HG02970 (cell line): ENCODE results near the gene KCNQ1.

Source experiments
- ATAC-seq: cut with Tn5 transposase; IDR thresholded peaks from one replicate; pipeline ENCODE4 v1.9.1; 2021; ENCODE audit warnings: mild to moderate bottlenecking, moderate library complexity, moderate number of reproducible peaks; ENCODE audit not compliant: unreplicated experiment, low FRiP score

KCNQ1 gene

DNA sequence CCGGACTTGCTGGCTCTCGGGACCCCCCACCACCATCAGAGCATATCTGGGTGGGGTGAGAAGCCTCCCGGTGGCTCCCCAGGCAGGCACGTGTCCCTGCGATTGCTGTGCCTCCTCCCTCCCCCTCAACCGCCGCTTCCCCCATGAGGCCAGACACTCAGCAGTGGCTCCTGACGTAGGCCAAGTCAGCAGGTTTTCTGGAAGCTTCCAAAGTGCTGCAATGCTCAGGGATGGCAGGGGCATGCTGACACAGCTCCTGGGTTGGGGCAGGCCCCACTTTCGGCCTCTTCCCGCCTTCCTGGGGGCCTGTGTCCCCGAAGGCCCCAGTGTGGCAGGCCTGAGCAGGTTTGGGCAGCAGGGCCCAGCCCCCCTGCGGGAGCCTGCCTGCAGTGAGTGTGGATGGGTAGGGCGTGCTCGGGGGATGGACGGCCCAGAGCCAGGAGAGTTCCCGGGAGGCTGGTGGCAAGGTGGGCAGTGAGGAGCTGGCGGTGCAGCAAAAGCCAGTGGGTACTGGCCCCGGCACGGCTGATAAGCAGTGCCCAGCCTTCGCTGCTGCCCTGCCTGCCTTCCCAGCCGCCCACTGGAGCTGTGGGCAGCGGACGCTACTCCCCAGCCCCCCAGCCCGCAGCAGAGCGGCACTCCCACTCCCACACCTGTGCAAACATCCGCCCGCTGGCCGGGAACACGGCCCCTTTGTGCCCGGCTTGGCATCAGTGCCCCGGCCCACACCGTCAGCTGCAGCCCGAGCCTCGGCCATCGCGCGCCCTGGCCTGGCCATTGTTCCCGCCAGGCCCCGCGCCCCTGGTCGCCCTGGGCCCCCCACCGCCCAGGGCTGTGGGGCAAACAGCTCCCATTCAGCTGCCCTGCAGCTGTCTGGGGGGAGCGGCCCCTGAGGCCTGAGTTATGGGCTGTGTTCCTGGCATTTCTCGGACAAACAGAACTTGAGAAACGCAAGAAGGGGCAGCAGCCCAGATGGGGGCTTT lies 130.0 kb downstream of the KCNQ1 start:
- ATAC-seq, result no peak

DNA sequence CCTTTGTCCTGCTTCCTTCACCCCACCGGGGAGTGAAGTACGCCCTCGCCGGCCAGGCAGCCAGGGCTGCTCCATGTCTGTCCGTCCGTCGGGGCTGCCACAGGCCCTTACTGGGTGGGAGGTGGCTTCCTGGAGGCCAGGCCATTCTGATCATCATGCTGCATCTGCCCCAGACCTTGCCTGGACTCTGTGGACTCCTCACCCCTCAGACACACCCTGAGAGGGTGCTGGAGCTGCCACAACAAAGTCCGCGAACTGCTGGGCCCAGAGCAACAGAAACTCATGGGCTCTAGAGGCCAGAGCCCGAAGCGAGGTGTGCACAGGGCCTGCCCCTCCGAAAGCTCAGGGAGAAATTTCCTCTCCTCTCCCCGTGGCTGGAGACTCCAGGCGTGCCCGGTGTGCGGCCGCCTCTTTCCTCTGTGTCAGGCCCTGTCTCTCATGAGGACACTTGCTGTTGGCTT lies 130.8 kb downstream of the KCNQ1 start:
- ATAC-seq, result no peak

DNA sequence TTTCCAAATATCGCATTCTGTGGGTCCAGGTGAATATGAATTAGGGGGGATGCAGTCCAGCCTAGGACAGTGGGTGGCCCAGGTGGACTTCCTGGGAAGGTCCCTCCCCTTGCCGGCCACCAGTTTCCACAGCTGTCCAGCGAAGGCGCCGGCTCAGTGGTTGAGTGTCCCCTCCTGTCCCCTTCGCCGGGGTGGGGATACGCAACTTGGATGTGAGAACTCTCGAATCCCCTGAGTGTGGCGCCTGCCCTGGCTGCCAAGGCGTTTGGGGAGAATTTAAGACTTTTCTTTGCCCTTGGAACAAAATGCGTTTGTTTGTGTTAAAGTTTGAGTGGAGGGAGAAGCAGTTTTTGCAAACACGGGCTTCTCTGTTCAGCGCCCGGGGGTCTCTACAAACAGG lies 131.3 kb downstream of the KCNQ1 start:
- ATAC-seq, result no peak

DNA sequence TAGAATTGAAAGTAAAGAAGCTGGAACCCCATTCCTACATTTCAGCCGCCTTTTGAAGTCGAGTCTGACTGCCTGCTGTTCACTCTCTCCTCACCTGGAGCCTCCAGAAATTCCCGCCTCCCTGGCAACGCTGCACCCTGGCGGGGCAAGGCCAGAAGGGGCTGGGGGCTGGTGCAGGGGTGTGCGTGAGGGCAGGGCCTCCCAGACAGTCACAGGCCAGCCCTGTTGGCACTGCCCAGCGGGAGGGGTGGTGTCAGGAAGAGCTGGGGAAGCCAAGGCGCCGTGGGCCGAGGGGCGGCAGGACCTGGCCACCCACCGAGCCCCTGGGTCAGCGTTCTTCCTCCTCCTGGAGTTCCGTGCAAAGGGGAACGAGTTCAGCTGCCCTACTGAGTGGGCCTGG lies 131.7 kb downstream of the KCNQ1 start:
- no peak for ATAC-seq

DNA sequence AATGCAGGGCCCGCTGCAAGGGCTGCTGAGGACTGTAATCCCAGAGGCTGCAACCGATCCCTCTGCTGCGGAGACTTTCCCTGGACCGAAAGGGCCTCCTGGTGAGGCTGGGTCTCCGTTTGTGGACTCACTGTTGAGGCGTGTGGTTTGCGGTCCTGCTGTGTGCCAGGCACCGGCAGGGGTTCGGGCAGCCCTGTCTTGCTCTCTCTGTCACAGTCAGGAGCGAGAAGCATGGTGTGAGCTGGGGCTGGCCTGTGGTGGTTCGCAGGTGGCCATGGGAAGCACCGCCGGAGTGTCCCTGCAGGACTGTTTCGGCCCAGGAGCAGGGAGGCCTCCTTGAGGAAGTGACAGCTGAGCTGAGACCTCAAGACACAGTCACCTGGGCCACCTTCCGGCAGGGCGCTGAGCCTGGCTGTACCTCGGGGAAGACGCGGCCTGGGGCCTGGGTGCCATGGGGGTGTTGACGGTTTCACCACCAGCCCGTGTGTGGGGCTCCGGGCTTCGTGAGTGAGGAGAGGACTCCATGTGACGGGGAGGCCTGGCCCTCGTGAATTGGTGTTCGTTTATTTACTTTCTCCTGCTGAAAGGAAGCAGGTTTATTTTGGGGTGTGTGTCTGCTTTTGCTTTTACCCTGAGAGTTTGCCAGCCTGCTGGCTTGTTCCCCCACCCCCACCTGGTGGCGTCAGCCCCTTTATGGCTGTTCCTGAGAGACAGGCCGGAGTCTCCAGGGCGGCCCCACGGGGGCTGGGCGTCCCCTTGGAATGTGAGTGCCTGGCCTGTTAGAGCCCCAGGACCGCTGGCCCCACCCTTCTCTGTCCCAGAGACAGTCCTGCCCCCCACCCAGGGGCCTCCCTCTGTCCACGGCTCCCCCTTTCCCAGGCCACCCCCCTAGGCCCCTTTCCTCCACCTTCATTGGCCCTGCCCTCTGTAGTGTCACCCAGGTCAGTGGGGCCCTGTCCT lies 132.5 kb downstream of the KCNQ1 start:
- ATAC-seq, result no peak

DNA sequence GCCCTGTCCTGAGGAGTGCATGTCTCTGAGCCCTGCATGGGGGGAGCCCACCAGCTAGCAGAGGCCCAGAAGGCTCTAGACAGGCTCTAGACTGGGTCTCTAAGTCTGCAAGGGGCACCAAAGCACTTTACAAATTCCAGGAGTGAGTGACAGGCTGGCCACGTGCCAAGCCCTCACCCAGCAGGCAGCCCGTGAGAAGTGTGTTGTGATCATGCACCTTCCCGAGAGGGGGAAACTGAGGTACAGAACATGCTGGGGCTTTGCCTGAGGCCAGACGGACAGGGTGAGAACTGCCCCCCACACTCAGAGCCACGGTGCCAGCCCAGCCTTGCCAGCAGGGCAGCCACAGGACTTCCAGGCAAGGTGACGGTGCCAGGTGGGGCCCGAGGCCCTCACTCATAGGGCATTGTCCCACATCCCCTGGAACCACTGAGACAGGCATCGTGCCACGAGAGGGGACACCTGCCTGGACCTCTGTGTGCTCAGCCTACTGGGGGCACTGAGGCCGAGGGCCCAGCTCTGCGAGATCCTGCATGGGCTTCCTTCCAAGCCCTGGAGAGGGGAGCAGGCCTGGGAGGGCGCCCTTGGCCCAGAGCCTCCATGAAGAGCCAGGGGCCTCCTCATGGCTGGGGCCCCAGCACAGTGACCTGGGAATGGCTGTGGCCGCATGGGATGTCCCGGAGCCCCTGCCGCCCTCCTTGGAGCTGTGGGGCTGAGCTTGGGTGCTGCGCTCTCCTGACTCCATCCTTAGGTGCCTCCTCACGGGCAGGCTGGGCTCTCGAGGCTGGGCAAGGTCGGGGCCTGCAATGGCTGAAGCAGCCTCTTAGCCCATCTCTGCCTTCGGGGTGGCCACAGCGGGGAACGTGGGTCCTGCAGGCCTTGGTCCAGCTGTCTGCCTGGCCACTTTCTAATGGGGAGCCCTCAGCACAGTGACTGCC lies 133.5 kb downstream of the KCNQ1 start:
- ATAC-seq, result no peak

DNA sequence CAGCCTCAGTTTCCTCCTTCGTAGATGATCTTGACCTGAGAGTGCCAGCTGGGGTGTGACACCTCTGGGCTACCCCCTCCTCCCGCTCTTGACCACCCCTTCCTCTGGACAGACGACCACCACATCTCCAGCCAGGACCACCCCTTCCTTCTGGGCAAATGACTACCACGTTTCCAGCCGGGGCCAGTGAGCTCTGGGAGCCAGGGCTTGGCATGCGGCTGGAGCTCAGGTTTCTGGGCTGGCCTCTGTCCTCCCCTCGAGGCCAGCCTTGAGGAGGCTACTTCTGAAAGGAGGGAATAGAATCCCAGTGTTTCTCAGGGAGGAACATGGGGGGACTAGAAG lies 134.1 kb downstream of the KCNQ1 start:
- ATAC-seq, result no peak

DNA sequence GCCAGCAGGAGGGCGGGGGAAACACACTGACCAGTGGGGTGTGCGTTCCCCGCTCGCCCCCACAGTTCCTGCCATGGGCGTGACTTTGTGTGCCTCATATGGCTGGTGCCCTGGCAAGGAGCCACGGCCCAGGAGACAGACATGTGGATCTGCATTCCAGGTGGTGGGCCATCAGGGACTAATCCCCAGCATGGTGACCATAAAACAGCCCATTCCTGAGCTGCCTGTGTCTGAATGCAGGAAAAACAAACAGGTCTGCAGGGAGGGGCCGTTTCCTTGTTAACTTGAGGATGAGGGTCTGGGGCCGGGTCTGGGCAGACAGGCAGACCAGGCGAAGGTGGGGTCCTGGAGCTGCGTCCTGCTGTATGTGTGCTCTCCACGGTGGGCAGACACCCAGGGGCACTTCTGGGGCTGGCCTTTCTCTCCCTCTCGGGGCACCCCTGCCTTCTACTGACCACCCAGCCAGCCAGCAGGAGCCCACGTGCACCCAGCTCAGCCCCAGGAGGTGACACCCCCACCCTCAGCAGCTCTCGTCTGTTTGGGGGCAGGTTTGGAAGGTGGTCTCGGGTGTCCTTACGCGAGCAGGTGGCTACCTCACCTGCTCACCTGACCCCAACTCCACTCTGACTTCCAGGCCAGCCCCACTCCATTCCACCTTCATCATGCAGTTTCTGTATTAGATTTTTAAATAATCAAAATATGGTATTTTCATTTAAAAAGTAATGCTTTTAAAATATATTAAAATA lies 134.7 kb downstream of the KCNQ1 start:
- ATAC-seq, result no peak

DNA sequence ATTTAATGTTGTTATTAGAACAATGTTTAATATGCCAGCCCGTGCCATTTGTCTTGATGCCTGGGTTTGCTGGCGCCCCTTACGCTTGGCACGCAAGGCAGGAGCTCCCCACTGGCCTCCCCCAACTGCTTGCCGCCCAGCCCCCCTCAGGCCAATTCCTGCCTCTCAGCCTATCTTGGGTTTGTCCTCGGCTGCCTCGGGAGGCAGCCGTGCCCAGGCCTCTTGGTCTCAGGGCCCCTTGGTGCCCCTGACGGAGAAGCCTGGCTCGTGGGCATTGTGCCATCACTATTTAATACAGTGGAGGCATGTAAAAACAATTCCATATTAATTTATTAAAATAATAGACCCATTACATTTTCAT lies 135.2 kb downstream of the KCNQ1 start:
- ATAC-seq, result no peak

DNA sequence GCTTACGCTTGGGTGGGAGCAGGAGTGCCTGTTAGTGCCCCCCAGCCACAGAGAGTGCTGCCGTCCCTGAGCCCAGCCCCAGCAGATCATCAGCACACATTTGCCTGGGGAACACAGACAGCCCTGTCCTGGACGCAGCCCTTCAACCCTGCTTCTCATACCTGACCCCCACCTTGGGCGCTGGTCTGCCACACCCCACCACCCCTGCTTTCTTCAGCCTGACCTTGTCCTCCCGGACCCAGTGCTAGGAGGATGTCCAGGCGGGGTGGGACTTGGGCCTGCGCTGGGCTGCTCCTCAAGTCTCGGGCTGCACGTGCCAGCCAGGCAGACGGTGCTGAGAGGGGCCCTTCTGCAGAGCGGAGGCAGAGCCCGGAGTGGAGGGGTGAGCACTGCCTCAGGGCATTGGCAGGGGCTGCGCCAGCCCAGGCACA lies 135.8 kb downstream of the KCNQ1 start:
- ATAC-seq, result no peak

DNA sequence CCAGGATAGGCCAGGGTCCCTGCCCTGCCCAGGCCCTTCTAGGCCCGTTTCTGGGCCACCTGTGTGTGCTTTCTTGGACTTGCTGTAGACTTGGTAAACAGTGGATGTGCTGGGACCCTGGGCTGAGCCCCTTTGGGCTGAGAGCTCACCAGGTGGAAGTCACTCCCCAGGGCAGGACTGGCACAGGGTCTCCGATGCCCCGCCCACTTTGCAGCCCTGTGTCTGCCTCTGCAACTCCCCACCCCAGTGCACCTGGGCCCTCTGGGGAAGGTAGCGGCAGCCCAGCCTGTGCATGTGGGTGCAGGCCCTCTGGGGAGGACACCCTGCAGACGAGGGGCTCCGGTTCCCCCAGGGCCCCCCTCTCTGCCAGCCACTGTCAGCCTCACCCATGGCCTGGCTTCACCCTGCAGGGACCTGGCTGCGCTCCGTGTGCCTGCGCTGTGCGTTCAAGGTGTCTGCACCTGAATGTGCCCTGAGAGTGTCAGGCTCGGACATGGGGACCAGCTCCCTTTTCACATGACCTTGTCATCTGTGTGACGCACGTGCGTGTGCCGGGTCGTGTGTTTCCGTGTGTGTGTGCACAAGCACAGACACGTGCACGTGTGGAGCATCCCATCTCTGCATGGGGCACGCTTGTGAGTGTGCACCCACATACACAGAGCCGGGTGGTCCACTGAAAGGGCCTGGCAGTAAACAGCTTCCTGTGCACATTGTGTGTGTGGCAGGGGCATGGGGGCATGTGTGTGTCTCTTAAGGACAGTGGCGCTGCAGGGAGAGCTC lies 136.5 kb downstream of the KCNQ1 start:
- no peak for ATAC-seq

DNA sequence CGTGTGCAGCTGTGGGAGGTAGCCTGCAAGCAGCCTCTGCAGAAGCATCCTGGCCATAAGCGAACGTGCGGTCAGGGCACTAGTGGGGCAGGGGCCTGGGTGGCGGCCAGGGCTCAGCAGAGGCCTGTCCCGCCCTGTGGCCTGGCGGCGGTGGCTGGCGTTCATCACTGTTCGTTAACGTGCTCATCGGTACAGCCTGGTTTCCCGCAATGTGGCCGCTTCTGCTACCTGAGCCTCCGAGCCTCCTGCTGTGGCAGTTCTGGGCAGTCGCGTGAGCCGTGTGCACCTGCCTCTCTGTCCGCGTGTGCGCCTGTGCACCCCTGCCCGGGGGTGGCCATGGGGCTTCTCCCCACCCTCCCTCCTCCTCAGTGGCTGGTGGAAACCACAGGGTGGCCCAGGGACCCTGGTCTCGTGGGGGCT lies 137.1 kb downstream of the KCNQ1 start:
- no peak for ATAC-seq

DNA sequence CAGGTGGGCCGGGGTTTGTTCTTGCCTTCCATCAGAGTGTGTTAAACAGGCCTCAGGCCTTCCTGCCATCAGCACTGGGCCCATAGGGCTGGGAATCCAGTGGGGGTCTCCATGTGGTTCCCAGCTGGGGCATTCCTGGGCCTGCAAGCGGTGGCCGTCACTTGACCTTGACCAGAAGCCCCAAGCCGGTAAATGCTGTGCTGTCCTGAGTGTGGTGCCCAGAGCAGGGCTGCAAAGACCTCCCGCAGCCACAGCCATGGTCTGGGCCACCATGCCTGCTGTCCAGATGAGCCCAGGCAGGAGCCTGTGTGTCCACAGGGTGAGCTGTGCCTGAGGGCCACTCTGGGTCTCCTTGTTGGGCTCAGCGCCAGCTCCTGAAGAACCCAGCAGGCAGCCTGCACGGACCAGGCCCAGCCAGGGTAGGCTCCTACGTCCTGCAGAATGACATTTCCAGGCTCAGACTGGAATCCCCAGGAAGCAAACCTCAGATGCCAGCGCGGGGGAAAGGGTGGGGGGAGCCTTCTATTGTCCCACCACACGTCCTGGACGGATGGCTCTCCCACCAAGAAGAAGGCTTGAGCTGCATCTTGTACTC lies 137.6 kb downstream of the KCNQ1 start:
- no peak for ATAC-seq

DNA sequence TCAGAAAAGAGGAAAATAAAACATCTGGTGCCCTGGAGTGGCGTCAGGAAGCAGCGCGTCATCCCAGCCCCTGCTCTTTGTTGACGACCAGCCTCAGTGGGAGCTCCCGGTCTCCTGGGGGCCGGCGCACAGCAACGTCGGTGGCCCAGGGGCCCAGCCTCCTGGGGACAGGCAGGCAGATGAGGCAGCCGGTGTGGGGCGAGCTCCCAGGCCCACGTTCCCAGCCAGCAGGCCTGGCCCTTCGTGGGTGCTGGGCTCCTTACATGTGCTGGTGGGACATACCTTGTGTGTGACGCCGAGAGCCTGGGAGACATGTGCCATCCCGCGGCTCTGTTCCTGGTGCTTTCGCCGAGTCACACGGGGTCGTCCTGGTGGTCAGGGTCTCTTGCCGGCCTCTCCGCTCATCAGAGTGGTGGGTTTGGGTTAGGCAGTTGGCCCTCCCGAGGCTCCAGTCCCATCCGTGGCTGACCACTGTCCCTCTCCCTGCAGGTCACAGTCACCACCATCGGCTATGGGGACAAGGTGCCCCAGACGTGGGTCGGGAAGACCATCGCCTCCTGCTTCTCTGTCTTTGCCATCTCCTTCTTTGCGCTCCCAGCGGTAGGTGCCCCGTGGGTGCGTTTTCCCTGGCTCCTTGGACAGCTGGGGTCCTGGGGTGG lies 138.3 kb downstream of the KCNQ1 start:
- ATAC-seq, result no peak

DNA sequence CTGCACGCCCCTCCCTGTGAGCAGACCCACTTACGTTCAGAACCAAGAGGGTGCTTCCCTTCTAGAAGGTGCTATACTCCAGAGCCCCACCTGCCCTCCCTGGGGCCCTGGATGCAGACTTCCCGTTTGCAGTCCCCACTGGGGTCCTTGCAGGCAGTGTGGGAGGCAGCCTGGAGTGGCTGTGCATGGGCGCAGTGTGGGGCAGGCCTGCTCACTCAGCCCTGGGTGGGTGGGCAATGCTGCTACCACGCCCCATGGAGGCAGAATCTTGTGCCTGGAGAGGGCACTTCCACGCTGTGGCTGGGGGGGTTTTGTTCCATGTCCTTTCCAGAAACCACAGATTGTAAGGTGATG lies 138.8 kb downstream of the KCNQ1 start:
- no peak for ATAC-seq

DNA sequence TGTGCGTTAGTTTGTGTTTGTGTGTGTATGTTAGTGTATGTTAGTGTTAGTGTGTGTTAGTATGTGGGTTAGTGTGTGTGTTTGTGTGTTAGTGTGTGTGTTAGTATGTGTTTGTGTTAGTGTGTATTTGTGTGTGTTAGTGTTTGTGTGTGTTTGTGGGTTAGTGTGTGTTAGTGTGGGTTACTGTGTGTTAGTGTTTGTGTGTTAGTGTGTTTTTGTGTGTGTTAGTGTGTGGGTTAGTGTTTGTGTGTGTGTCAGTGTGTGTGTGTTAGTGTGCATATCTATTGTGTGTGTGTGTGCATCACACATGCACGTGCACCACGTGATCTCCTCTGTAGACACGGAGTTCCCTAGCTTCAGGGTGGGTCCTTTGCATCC lies 139.6 kb downstream of the KCNQ1 start:
- no peak for ATAC-seq

DNA sequence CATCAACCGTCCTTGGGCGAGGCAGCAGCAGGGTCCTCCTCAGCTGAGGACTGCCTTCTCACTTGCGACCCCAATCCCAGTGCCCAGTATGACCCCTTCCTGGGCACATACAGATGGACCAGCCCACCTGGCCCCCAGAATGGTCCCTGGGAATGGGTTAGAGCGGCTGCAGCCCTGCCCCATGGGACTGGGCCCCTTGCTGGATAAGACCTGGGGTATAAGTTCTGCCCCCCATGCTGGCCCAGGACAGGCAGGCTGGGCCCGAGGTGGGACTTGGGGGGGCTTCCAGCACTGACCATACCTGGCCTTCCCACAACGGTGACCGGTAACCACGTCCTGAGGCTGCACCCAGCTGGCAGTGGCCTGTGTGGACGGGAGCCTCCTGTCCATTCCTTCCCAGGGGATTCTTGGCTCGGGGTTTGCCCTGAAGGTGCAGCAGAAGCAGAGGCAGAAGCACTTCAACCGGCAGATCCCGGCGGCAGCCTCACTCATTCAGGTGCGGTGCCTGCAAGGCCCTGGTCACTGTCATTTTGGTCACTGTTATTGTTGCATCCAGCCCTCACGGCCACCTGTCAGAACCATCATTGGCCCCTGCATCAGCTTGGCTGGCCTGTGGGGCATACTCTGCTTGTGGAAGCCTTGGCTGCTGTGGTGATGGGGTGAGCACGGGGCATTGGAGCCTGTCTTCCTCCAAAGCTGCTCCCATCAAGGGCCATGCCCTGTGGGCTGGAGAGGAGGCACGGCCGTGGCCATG lies 140.2 kb downstream of the KCNQ1 start:
- no peak for ATAC-seq
